Measurements from ENCODE around the gene ERI3. TPM values are rescaled to one million over a fixed set of nuclear protein-coding genes. Genes with fewer than 3 reads are reported as not detected.

Gene ERI3
- total RNA-seq, 1 experiment from 2014 or later: 74.7 TPM

DNA sequence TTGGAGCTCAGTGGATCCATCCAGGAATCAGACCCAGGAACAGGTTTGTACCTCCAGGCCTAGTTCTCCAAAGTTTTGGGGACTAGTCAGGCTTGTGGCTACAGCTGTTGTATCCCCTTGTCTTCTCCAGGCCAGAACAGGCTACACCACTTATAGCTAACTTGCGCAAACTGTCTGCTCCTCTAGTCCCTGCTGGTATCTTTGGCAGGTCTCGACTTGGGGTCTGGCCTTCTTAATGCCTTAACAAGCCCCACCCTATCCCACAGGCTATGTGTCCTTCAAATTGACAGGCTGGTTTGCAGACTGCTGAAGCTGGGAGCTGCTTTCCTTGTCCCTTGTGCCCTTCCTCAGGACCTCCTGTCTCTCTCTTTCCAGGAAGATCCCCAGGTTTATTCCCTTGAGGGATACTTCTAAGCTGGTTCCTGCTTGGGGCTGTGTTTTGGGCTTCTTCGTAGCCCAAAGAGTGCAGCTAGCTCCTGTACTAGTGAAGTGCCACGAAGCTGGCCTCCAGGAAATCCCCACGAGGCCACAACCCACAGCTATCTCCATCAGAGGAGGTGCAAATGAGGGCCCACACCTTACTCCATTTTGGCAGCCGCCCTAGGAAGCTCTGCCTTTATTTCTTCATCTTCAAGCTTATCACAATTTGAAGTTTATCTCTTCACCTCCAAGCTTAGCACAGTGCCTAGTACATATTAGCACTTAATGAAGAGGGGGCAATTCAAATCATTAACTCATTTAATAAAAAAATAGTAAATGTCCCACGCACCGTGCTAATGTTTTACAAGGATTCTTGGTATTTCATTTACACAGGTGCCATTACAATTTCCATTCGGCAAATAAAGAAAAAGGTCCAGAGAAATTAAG lies 142.5 kb downstream of the ERI3 start:
- ATAC-seq: no peak
- Mint-ChIP-seq H3K27ac (no peak overlapping the region), H3K4me1 (peaks cover 9% of the 10 kb centered on the region), H3K4me3 (peak overlapping the region; percentile 96), H3K9me3 (no peaks in the 10 kb centered on the region), H3K36me3 (peaks cover 16% of the 10 kb centered on the region; the same call in 1 of the 2 replicates), H3K27me3 (ENCODE audit: low read depth) (peaks cover 20% of the 10 kb centered on the region)
- no peak for DNase-seq (ENCODE audit: low spot score)
- POLR2A ChIA-PET: interaction anchor here (0.9 kb wide), 1 partner anchor 10 kb away, joined by 4 read pairs; no protein-coding TSS in a partner anchor
- TF ChIP-seq GRHL2 (CRISPR knock-in tag; IDR thresholded peaks at IDR 0.05; ENCODE audit: insufficient replicate concordance, severe bottlenecking) (no peak), ZNF423 (CRISPR knock-in tag; IDR thresholded peaks at IDR 0.05) (no peak), FOXJ3 (CRISPR knock-in tag; IDR thresholded peaks at IDR 0.05; ENCODE audit: borderline replicate concordance) (no peak), ZNF396 (CRISPR knock-in tag; IDR thresholded peaks at IDR 0.05; ENCODE audit: borderline replicate concordance) (no peak), ZNF121 (CRISPR knock-in tag; IDR thresholded peaks at IDR 0.05) (no peak)
- TF ChIP-seq, protein P1, sequence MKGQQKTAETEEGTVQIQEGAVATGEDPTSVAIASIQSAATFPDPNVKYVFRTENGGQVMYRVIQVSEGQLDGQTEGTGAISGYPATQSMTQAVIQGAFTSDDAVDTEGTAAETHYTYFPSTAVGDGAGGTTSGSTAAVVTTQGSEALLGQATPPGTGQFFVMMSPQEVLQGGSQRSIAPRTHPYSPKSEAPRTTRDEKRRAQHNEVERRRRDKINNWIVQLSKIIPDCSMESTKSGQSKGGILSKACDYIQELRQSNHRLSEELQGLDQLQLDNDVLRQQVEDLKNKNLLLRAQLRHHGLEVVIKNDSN (CRISPR knock-in tag; IDR thresholded peaks at IDR 0.05): no peak
- CTCF ChIA-PET: interaction anchor here (0.6 to 2.3 kb wide), 11 partner anchors 42 to 465 kb away, joined by 3 to 16 read pairs (median 6); no protein-coding TSS in a partner anchor

DNA sequence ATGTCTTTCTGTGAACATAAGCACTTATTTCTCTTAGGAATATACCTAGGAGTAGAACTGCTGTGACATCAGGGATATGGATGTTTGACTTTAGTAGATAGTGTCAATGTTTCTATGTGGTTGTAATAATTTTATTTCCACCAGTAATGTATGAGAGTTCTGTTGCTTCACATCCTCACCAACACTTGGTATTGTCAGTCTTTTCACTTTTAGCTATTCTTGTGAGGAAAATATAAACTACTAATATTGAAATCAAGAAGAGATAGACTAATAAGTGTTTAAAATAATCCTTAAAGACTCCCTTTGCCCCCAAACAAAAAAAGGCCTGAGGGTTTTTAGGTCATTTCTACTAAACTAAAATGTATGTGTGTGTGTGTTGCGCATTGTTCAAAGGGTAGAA lies 144.5 kb downstream of the ERI3 start:
- peaks cover 9% of the 10 kb centered on the region for H3K4me1 Mint-ChIP-seq
- no peak overlapping the region for H3K27ac Mint-ChIP-seq
- peaks cover 31% of the 10 kb centered on the region for H3K27me3 Mint-ChIP-seq (ENCODE audit: low read depth)
- H3K36me3 Mint-ChIP-seq: peaks cover 4% of the 10 kb centered on the region; the same call in 1 of the 2 replicates
- ChIA-PET POLR2A (no interaction called here), CTCF (no interaction called here)
- no peak for DNase-seq (ENCODE audit: low spot score)
- no peaks in the 10 kb centered on the region for H3K9me3 Mint-ChIP-seq
- H3K4me3 Mint-ChIP-seq: no peak overlapping the region
- no peak for ATAC-seq
- no peak for TF ChIP-seq TCF7 (CRISPR knock-in tag; IDR thresholded peaks at IDR 0.05; ENCODE audit: low read depth)
- TF ChIP-seq ZNF396 (CRISPR knock-in tag; IDR thresholded peaks at IDR 0.05; ENCODE audit: borderline replicate concordance): no peak

GRCh38 chr1:44208226-44208625 lies 146.8 kb downstream of the ERI3 start:
- Mint-ChIP-seq H3K36me3 (no peaks in the 10 kb centered on the region), H3K27ac (no peak overlapping the region), H3K4me1 (0 out of 2 replicates have a peak, but pooled peaks cover 2% of the 10 kb centered on the region), H3K4me3 (no peak overlapping the region), H3K9me3 (no peaks in the 10 kb centered on the region), H3K27me3 (ENCODE audit: low read depth) (peaks cover 31% of the 10 kb centered on the region)
- DNase-seq (ENCODE audit: low spot score) (no peak), ATAC-seq (no peak)
- ChIA-PET POLR2A (no interaction called here), CTCF (interaction anchor here (1.2 kb wide), 1 partner anchor 115 kb away, joined by 4 read pairs; no protein-coding TSS in a partner anchor)
- TF ChIP-seq E2F4 (CRISPR knock-in tag; IDR thresholded peaks at IDR 0.05; ENCODE audit: borderline replicate concordance, low read depth) (no peak), FOXP1 (CRISPR knock-in tag; IDR thresholded peaks at IDR 0.05; ENCODE audit: borderline replicate concordance) (no peak), NR2C2 (CRISPR knock-in tag; IDR thresholded peaks at IDR 0.05) (no peak), SMAD4 (CRISPR knock-in tag; IDR thresholded peaks at IDR 0.05) (no peak), ZNF423 (CRISPR knock-in tag; IDR thresholded peaks at IDR 0.05) (no peak), SP1 (CRISPR knock-in tag; conservative IDR thresholded peaks at IDR 0.05) (no peak), ZNF532 (CRISPR knock-in tag; IDR thresholded peaks at IDR 0.05; ENCODE audit: borderline replicate concordance) (no peak), ZNF317 (CRISPR knock-in tag; IDR thresholded peaks at IDR 0.05; ENCODE audit: borderline replicate concordance, low read depth) (no peak), ZNF512 (CRISPR knock-in tag; IDR thresholded peaks at IDR 0.05; ENCODE audit: borderline replicate concordance) (no peak), ATF2 (CRISPR knock-in tag; IDR thresholded peaks at IDR 0.05; ENCODE audit: borderline replicate concordance, low read depth) (no peak)
- TF ChIP-seq, protein P2, sequence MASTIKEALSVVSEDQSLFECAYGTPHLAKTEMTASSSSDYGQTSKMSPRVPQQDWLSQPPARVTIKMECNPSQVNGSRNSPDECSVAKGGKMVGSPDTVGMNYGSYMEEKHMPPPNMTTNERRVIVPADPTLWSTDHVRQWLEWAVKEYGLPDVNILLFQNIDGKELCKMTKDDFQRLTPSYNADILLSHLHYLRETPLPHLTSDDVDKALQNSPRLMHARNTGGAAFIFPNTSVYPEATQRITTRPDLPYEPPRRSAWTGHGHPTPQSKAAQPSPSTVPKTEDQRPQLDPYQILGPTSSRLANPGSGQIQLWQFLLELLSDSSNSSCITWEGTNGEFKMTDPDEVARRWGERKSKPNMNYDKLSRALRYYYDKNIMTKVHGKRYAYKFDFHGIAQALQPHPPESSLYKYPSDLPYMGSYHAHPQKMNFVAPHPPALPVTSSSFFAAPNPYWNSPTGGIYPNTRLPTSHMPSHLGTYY (CRISPR knock-in tag; IDR thresholded peaks at IDR 0.05): no peak

Data from WTC11 (cell line).